Ovary (tissue), 3 donors: Measurements from ENCODE around the gene AGPAT4.

Experiments
- POLR2A ChIP-seq: fragments of 450-650 bp; IDR thresholded peaks from one replicate; pipeline ENCODE4 v1.6.1; 2017; ENCODE audit warnings: antibody characterized with exemption, mild to moderate bottlenecking, moderate library complexity
- TF ChIP-seq, protein P1 (sequence below), 3 donors: fragments of 450-650 bp in 2 of 3; fragments of 200-600 bp in 1 of 3; IDR thresholded peaks; one replicate each; pipeline versions ENCODE4 v1.5.1 to v1.8.0; 2016 to 2022; ENCODE audit warnings: antibody characterized with exemption in 3 of 3, mild to moderate bottlenecking in 1 of 3
- donor health status: DM: no; HTN: no; CAD: no.

GRCh38 chr6:161169035-161169434 is 104.8 kb downstream of the AGPAT4 start:
- TF ChIP-seq, protein P1, sequence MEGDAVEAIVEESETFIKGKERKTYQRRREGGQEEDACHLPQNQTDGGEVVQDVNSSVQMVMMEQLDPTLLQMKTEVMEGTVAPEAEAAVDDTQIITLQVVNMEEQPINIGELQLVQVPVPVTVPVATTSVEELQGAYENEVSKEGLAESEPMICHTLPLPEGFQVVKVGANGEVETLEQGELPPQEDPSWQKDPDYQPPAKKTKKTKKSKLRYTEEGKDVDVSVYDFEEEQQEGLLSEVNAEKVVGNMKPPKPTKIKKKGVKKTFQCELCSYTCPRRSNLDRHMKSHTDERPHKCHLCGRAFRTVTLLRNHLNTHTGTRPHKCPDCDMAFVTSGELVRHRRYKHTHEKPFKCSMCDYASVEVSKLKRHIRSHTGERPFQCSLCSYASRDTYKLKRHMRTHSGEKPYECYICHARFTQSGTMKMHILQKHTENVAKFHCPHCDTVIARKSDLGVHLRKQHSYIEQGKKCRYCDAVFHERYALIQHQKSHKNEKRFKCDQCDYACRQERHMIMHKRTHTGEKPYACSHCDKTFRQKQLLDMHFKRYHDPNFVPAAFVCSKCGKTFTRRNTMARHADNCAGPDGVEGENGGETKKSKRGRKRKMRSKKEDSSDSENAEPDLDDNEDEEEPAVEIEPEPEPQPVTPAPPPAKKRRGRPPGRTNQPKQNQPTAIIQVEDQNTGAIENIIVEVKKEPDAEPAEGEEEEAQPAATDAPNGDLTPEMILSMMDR (IDR thresholded peaks at IDR 0.05): no peak
- TF ChIP-seq POLR2A: no peak
